HG03064 (cell line): ENCODE results near the gene CUX1.
"Not testable (repeated sequence)": the region's sequence is repeated elsewhere in the genome, so short reads cannot be mapped to it uniquely, and the experiment has no call there.

Source experiments
- ATAC-seq: cut with Tn5 transposase; IDR thresholded peaks from one replicate; pipeline ENCODE4 v1.9.1; 2021; ENCODE audit warnings: low read depth; ENCODE audit not compliant: unreplicated experiment

Gene CUX1

DNA sequence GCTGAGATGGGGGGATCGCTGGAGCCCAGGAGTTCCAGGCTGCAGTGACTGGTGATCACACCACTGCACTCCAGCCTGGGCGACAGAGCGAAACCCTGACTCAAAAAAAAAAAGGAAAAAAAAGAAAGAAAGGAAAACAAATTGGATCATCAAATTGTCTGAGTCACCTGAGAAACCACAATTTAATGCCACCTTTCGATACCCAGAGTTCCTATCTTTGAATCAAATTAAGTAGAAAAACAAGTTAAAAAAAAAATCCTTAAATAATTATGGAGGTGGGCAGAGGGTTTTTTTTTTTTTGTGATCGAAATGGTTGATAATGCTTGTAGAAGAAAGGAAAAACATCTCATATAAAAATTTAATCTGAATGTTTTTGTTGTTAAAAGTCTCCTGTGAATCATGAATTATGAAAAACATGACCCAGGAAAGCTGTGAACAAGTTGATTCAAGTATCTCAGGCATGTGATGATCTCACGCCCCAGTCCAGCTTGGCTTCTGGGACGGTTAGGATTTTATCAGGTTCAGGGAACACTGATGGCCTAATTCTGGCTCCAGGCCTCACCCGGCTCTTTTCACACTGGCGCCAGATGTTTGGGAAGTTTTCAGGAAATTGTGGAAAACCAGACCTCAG, 25.3 kb upstream of the CUX1 start:
- no peak for ATAC-seq

DNA sequence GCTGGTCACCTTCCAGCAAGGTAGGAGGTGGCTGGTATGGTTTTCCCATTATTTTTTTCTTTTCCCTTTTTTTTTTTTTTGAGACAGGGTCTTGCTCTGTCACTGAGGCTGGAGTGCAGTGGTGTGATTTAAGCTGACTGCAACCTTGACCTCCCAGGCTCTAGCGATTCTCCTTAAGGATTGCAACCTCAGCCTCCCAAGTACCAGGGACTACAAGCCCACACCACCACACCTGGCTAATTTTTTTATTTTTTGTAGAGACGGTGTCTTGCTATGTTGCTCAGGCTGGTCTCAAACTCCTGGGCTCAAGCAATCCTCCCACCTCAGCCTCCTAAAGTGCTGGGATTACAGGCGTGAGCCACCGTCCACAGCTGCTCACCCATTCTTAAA, 24.7 kb upstream of the CUX1 start:
- not testable (repeated sequence) for ATAC-seq

GRCh38 chr7:101795461-101795860, 22.0 kb upstream of the CUX1 start:
- ATAC-seq, result no peak

GRCh38 chr7:101798173-101798572, 19.3 kb upstream of the CUX1 start:
- not testable (repeated sequence) for ATAC-seq

DNA sequence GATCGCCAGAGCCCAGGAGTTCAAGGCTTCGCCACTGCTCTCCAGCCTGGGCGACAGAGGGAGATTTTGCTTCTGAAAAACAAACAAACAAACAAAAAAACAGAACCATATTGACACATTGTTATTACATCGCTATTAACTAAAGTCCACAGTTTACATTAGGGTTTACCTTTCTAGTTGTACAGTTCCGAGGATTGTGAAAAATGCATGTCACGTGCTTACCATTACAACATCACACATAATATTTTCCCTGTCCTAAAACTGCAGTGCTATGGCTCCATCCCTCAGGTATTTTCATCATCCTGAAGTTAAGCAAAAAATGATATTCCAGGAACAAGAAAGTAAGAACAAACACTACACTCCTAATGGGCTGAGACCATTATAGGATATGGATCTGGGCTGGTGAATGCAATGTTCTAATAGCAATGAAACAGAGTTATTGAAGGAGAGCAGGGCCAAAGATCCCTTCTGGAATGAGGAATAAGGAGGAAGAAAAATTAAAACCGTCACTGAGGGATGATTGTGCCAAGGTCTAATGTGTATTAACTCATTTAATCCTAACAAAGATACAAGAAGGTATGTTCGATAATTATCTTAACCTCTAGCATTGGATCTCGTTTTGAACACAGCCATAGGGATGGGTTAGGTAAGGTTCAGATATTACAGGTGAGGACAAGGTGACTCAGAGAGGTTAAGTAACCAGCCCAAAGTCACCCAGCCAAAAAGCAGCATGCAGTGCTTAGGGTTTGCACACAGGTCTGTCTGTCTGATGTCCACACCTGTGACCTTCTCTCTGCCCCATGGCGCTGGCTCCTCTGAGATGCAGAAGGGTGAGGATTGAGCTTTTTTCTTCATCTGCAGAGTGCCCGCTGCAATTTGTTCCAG, 14.0 kb upstream of the CUX1 start:
- ATAC-seq, result no peak

DNA sequence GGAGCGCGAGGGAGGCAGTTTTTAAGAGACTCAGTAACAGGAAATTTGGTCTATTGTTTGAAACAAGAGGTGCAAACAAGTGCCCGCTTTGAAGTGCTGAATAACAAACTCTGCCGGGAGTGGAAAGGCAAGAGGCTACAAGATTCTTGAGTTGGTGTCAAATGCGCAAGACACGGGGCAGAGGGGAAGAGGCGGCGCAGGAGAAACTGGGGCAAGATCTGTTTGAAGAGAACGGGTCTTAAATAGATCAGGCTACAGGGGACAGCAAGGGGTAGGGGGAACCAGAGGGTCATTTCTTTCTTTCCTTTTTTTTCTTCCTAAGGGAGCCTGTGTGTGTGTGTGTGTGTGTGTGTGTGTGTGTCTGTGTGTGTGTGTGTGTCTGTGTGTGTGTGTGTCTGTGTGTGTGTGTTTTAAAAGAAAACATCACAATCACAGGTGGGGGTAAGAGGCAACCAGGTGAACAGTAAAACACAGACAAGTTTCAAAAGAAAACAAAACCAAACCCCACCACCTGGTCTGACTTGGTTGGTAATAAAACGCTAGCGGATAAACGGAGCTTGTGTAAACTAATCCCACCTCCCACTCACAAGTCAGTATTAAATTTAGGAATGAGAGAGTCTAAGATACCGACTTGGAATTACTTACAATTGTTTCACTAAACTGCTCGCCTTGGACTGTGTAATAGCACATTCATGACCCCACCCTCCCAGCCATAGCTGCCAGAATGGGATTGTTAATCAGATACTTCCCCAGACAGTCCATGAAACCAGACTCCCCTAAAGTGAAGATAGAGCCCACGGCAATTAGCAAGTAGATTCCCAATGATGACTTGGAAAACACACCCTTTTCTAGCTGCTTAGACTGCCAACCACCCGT, 13.1 kb upstream of the CUX1 start:
- no peak for ATAC-seq

DNA sequence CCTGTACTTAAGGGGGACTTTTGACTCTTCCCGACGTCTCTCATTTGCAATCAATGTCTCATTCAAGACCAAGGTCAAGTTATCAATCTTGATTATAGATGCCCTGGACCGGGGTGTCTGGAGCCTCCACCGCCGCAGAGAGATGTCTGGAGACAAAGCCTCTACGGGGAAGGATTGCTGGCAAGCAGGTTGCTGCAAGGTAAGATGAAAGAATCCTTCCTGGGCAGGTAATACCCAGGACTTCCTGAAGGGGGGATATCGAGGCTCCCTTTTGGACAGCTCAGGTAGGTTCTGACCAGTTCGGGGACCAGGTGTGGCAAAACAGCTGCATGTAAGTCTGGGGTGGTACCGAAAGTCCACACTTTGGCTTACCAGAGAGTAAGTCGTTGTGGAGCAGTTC, 12.5 kb upstream of the CUX1 start:
- no peak for ATAC-seq

DNA sequence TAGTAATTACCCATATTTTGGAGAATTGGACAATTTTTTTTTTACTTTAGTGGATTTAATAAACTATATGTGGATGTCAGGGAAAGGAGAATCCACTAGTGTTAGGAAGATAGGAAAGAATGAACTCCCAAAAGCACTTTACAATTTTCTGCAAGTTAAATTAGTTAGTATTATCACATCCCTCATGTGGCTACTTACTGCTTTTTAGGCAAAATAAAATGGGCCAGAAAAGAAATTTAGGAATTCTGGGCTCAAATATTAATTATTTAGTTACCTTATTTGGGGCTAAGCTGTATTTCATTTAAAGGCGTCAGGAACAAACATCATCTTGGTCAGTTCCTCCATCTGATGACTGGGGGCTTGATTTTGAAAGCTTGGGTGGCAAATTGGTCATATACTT, 4.8 kb upstream of the CUX1 start:
- ATAC-seq, result no peak

GRCh38 chr7:101813402-101814019, 3.9 kb upstream of the CUX1 start:
- no peak for ATAC-seq

GRCh38 chr7:101814081-101814990, 3.1 kb upstream of the CUX1 start:
- ATAC-seq, result no peak

DNA sequence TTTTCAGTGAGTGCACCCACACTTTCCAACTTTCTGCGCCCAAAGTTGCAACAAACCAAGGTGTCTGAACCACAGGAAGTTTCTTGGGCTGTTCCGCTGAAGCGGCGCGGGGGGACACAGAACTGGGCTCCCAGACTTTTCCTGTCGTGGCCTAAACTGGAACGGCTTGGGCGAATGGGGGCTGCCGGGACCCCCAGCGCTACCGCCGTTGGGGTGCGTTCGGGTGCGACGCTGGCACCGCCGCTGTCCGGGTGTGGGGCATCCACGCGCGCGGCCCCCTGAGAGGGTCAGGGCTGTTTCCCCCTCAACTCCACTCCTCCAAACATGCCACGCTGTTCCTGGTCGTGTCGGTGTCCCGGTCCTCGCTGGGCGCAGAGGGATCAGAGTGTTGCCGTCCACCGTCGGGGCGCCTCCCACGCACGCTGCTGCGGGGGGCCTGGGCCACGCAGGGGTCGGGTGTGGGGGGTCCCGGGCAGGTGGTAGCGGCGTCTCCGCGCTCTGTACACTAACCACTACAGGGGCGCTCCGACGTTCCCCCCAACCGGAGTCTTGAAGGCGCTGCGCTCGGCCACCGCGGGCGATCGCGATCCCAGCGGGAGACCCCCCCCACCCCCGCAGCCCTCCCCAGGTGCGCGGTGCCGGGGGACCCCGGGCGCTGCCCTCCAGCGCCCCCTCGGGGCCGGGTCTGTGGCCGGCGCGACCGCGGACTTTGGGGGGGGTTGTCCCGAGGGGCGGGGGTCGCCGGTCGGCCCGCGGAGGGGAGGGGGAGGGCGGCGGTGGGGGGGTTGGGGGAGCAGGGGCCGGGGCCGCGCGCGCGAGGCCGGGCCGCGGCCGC, 2.2 kb upstream of the CUX1 start:
- peak; percentile 32 for ATAC-seq

- ATAC-seq, result peak; percentile 43
These were observed 1.4 kb upstream of the CUX1 start for GRCh38 chr7:101815826-101816594.

DNA sequence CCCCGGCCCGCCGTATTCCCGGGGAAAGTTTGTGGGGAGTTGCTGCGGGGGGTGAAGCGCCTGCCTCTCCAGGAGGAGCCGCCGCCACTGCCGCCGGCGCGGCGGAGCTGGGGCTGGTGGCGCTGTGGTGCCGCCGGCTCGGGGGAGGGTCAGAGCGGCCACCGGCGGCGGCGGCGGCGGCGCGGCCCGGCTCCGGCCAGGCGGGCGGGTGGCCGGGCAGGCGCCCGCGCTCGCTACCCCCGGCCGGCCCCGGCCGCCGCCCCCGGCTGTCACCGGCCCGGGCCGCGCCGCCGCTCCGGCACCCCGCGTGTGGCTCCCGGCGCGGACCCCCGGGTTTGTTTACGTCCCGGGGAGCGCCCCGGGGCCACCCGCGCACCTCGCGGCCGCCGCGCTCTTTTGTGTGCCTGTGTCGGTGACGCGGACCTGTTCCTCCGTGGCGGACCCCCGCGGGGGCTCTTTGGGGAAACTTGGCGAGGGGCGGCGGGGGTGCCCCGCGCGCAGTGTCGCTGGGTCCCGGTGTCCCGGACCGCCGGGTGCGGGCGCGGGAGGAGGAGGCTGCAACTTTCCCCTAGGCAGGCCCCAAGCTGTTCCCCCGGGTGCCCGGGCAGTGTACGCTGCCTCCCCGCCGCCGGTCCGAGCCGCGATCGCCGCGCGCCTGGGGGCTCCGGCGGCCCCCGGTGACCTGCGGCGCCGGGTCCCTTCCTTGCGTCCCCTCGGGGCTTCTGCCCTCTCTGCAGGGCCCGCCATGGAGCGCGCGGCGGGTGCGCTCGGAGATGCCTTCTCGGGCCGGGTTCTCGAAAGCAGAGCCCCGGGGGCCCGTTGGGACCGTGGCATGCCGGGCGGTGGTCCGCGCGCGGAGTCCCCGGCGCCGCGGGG, 593 bp upstream of the CUX1 start:
- no peak for ATAC-seq

- no peak for ATAC-seq
These were observed 1.1 kb downstream of the CUX1 start for GRCh38 chr7:101818287-101819071.

DNA sequence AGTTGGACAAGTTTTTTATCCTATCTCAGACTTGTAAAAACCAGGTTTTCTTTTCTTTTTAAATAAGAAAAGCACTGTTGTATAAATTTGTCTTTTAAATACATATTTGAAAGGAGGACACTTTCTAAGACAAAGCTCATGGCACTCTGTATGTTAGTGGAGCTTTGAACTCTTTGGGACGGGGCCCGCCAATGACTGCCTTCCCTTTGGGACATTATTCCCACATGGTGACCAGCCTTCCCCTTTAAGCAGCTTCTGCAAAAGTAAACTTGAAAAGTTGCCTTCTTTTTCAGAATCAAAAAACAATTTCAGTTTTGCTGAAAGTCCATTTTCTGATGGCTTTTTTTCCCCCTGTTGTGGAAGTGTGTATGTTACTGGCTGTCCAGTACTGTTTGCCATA, 1.8 kb downstream of the CUX1 start:
- ATAC-seq, result no peak

- ATAC-seq, result no peak
These were observed 2.6 kb downstream of the CUX1 start for GRCh38 chr7:101819913-101820522.
